ENCODE data around the gene APLP2.

The APLP2 gene

GRCh38 chr11:130063451-130063850, 6.2 kb upstream of the APLP2 start:
- no peak for TF ChIP-seq CTCF (IDR thresholded peaks at IDR 0.05; ENCODE audit: borderline replicate concordance, control extremely low read depth, extremely low read depth, insufficient read depth, missing control alignments)
- in situ Hi-C loops (cut with MboI; ENCODE audit: low sequenced_read_pairs, unreplicated experiment), result no loop called here
- no peak for DNase-seq (ENCODE audit: low spot score)

GRCh38 chr11:130064596-130064995, 5.1 kb upstream of the APLP2 start:
- in situ Hi-C loops (cut with MboI; ENCODE audit: low sequenced_read_pairs, unreplicated experiment), result no loop called here
- no peak for TF ChIP-seq CTCF (IDR thresholded peaks at IDR 0.05; ENCODE audit: borderline replicate concordance, control extremely low read depth, extremely low read depth, insufficient read depth, missing control alignments)
- DNase-seq (ENCODE audit: low spot score), result no peak

- in situ Hi-C loops (cut with MboI; ENCODE audit: low sequenced_read_pairs, unreplicated experiment), result no loop called here
- no peak for TF ChIP-seq CTCF (IDR thresholded peaks at IDR 0.05; ENCODE audit: borderline replicate concordance, control extremely low read depth, extremely low read depth, insufficient read depth, missing control alignments)
- no peak for DNase-seq (ENCODE audit: low spot score)
Observed at GRCh38 chr11:130066338-130066737, 3.4 kb upstream of the APLP2 start.

- in situ Hi-C loops (cut with MboI; ENCODE audit: low sequenced_read_pairs, unreplicated experiment), result no loop called here
- no peak for DNase-seq (ENCODE audit: low spot score)
Observed at GRCh38 chr11:130068546-130068985, 1.1 kb upstream of the APLP2 start.

GRCh38 chr11:130068986-130069658, 572 bp upstream of the APLP2 start:
- no peak for TF ChIP-seq CTCF (IDR thresholded peaks at IDR 0.05; ENCODE audit: borderline replicate concordance, control extremely low read depth, extremely low read depth, insufficient read depth, missing control alignments)
- in situ Hi-C loops (cut with MboI; ENCODE audit: low sequenced_read_pairs, unreplicated experiment), result no loop called here
- no peak for DNase-seq (ENCODE audit: low spot score)

More at GRCh38 chr11:130068546-130068985, 1.1 kb upstream of the APLP2 start:
- no peak for TF ChIP-seq CTCF (IDR thresholded peaks at IDR 0.05; ENCODE audit: borderline replicate concordance, control extremely low read depth, extremely low read depth, insufficient read depth, missing control alignments)

- peak; percentile 22 for TF ChIP-seq CTCF (IDR thresholded peaks at IDR 0.05; ENCODE audit: borderline replicate concordance, control extremely low read depth, extremely low read depth, insufficient read depth, missing control alignments)
- in situ Hi-C loops (cut with MboI; ENCODE audit: low sequenced_read_pairs, unreplicated experiment), result no loop called here
- peak; percentile 75 for DNase-seq (ENCODE audit: low spot score)
Observed at GRCh38 chr11:130070109-130070845, 583 bp downstream of the APLP2 start.

Measured in GM13976 (cell line).